CD4-positive, alpha-beta T cell (primary cell): ENCODE data around the gene HEXD. TPM values are rescaled to one million over a fixed set of nuclear protein-coding genes. Genes with fewer than 3 reads are reported as not detected.
"Not testable (repeated sequence)": the region's sequence is repeated elsewhere in the genome, so short reads cannot be mapped to it uniquely, and the experiment has no call there.

Source experiments
- ATAC-seq: fragments of 200-7000 bp; cut with Tn5 transposase; one replicate; pipeline ENCODE4 v1.10.0; 2022; ENCODE audit warnings: mild to moderate bottlenecking; ENCODE audit not compliant: poor library complexity
- CTCF ChIA-PET: fragments of 350-600 bp; sonication (Branson Sonifier 250); formaldehyde crosslinking; loops from one replicate; lab custom pipeline; 2021; ENCODE audit warnings: antibody characterized with exemption, inconsistent platforms; lab: Charles Lee
- POLR2A ChIA-PET: fragments of 350-600 bp; sonication (Branson Sonifier 250); formaldehyde crosslinking; loops from one replicate; lab custom pipeline; 2021; ENCODE audit warnings: antibody characterized with exemption, inconsistent platforms; lab: Charles Lee
- DNase-seq, 14 experiments: peaks; one replicate each; pipeline ENCODE4 v3.0.0-alpha.2; 2013 to 2020; ENCODE audit warnings: mixed read lengths in 2 of 14
- H3K27ac ChIP-seq, 2 donors: one replicate each; pipeline versions ENCODE4 v1.5.1 to v1.7.0; 2013; ENCODE audit warnings: low read length in 2 of 2, low read depth in 1 of 2, mild to moderate bottlenecking in 1 of 2
- H3K27me3 ChIP-seq, 2 experiments: 1 replicate in 1 of 2; 2 replicates in 1 of 2; pipeline versions ENCODE4 v1.6.1 to v1.7.0; 2013; ENCODE audit warnings: low read length in 2 of 2, control low read depth in 1 of 2, mild to moderate bottlenecking in 1 of 2, moderate library complexity in 1 of 2; ENCODE audit not compliant: insufficient read depth in 2 of 2, control insufficient read depth in 1 of 2
- H3K36me3 ChIP-seq: one replicate; pipeline ENCODE4 v1.6.1; 2013; ENCODE audit warnings: low read length, control low read depth; ENCODE audit not compliant: insufficient read depth
- H3K4me1 ChIP-seq: one replicate; pipeline ENCODE4 v1.6.1; 2013; ENCODE audit warnings: low read length, control low read depth; ENCODE audit not compliant: insufficient read depth
- H3K4me3 ChIP-seq: one replicate; pipeline ENCODE4 v1.5.1; 2013; ENCODE audit warnings: mild to moderate bottlenecking, low read length, moderate library complexity
- H3K9me3 ChIP-seq, 2 experiments: 1 replicate in 1 of 2; 2 replicates in 1 of 2; pipeline versions ENCODE4 v1.6.1 to v1.7.0; 2013; ENCODE audit warnings: low read length in 2 of 2, mild to moderate bottlenecking in 2 of 2, control low read depth in 1 of 2, moderate library complexity in 1 of 2; ENCODE audit not compliant: control insufficient read depth in 1 of 2, insufficient read depth in 1 of 2
- H3K27ac Mint-ChIP-seq: one replicate; pipeline ENCODE4 v1.8.0; 2020; ENCODE audit warnings: mixed read lengths
- H3K27me3 Mint-ChIP-seq: one replicate; pipeline ENCODE4 v1.8.0; 2021; ENCODE audit warnings: mixed read lengths
- H3K36me3 Mint-ChIP-seq: one replicate; pipeline ENCODE4 v1.8.0; 2021; ENCODE audit warnings: low read depth, mixed read lengths
- H3K4me1 Mint-ChIP-seq: one replicate; pipeline ENCODE4 v1.8.0; 2021; ENCODE audit warnings: low read depth, mixed read lengths
- H3K4me3 Mint-ChIP-seq: one replicate; pipeline ENCODE4 v1.8.0; 2020; ENCODE audit warnings: mild to moderate bottlenecking, mixed read lengths
- H3K9me3 Mint-ChIP-seq: one replicate; pipeline ENCODE4 v1.8.0; 2020; ENCODE audit warnings: mixed read lengths
- intact Hi-C, 2 experiments: fragments of 100-400 bp; cut with DNase I in 1 of 2; cut with micrococcal nuclease in 1 of 2; formaldehyde crosslinking; loops; one replicate each; pipeline versions ENCODE4 v1.15.1 to v1.9.0; 2023 to 2025; cut with DNase I, micrococcal nuclease
- total RNA-seq, 174 experiments: library from RNA in 2 of 174; stranded (reverse) in 2 of 174; gene quantifications; one replicate each; pipeline ENCODE4 v1.2.3 and lab custom pipeline; 2021 to 2026
- TF ChIP-seq, protein P1 (sequence below): fragments of 200-600 bp; IDR thresholded peaks from one replicate; pipeline ENCODE4 v1.8.0; 2022; ENCODE audit warnings: antibody characterized with exemption, mild to moderate bottlenecking

HEXD gene
- total RNA-seq, 2 experiments from 2014 or later, result 27.8 to 31.2 TPM

DNA sequence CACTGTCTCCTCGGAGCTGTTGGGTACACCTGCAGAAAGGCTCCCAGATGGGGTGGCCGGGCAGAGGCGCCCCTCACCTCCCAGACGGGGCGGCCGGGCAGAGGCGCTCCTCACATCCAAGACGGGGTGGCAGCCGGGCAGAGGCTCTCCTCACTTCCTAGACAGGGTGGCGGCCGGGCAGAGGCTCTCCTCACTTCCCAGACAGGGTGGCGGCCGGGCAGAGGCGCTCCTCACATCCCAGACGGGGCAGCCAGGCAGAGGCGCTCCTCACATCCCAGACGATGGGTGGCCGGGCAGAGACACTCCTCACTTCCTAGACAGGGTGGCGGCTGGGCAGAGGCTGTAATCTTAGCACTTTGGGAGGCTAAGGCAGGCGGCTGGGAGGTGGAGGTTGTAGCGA lies 35.6 kb downstream of the HEXD start:
- H3K9me3 ChIP-seq, H3K27ac Mint-ChIP-seq, H3K4me3 Mint-ChIP-seq, H3K9me3 Mint-ChIP-seq, H3K4me3 ChIP-seq, H3K27me3 Mint-ChIP-seq, H3K27ac ChIP-seq, H3K27me3 ChIP-seq, ATAC-seq, CTCF ChIA-PET, DNase-seq, POLR2A ChIA-PET, H3K36me3 ChIP-seq: not testable (repeated sequence)
- H3K4me1 ChIP-seq, result peaks cover 40% of the 10 kb centered on the region
- Mint-ChIP-seq H3K36me3 (peaks cover 26% of the 10 kb centered on the region), H3K4me1 (peaks cover 48% of the 10 kb centered on the region)
- intact Hi-C loops, result loop anchor here (5.0 kb wide), 2 partner anchors 36 to 194 kb away; partner anchors contain the start of genes HEXD (in 1 of the 2), OGFOD3 (in 1 of the 2) and WDR45B (in 1 of the 2)

GRCh38 chr17:82457073-82457928 lies 39.2 kb downstream of the HEXD start:
- intact Hi-C loops, result loop anchor here in 1 of 2 experiments (5.0 kb wide), 1 partner anchor 585 kb away; the partner anchor contains the start of gene ARHGDIA
- H3K27me3 Mint-ChIP-seq, result no peaks in the 10 kb centered on the region
- H3K4me3 Mint-ChIP-seq, result peak overlapping the region; percentile 85
- TF ChIP-seq, protein P1, sequence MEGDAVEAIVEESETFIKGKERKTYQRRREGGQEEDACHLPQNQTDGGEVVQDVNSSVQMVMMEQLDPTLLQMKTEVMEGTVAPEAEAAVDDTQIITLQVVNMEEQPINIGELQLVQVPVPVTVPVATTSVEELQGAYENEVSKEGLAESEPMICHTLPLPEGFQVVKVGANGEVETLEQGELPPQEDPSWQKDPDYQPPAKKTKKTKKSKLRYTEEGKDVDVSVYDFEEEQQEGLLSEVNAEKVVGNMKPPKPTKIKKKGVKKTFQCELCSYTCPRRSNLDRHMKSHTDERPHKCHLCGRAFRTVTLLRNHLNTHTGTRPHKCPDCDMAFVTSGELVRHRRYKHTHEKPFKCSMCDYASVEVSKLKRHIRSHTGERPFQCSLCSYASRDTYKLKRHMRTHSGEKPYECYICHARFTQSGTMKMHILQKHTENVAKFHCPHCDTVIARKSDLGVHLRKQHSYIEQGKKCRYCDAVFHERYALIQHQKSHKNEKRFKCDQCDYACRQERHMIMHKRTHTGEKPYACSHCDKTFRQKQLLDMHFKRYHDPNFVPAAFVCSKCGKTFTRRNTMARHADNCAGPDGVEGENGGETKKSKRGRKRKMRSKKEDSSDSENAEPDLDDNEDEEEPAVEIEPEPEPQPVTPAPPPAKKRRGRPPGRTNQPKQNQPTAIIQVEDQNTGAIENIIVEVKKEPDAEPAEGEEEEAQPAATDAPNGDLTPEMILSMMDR, result no peak
- peak overlapping the region; percentile 99 for H3K27ac Mint-ChIP-seq
- no peaks in the 10 kb centered on the region for H3K9me3 ChIP-seq
- ChIA-PET POLR2A (interaction anchor here (0.9 to 2.1 kb wide), 8 partner anchors 8 to 163 kb away, joined by 3 to 37 read pairs (median 5); partner anchors contain the start of gene FOXK2), CTCF (no interaction called here)
- H3K36me3 ChIP-seq, result peaks cover 24% of the 10 kb centered on the region
- peaks cover 34% of the 10 kb centered on the region for H3K4me1 ChIP-seq
- DNase-seq (peak in 1 of 14 experiments; percentile 33), ATAC-seq (no peak)
- H3K4me3 ChIP-seq, result peak overlapping the region; percentile 89
- H3K27me3 ChIP-seq, result no peaks in the 10 kb centered on the region
- H3K9me3 Mint-ChIP-seq, result no peaks in the 10 kb centered on the region
- H3K36me3 Mint-ChIP-seq, result peaks cover 34% of the 10 kb centered on the region
- H3K4me1 Mint-ChIP-seq, result peaks cover 36% of the 10 kb centered on the region
- H3K27ac ChIP-seq, result peak overlapping the region; percentile 95 to 99

- CTCF ChIA-PET, result no interaction called here
- H3K4me3 Mint-ChIP-seq, result peak overlapping the region; percentile 85
- H3K36me3 Mint-ChIP-seq, result peaks cover 40% of the 10 kb centered on the region
- Histone ChIP-seq H3K4me3 (peak overlapping the region; percentile 89), H3K27ac (peak overlapping the region; percentile 95 to 99), H3K9me3 (no peaks in the 10 kb centered on the region), H3K36me3 (peaks cover 29% of the 10 kb centered on the region), H3K27me3 (no peaks in the 10 kb centered on the region), H3K4me1 (peaks cover 39% of the 10 kb centered on the region)
- H3K9me3 Mint-ChIP-seq, result no peaks in the 10 kb centered on the region
- ATAC-seq (no peak), DNase-seq (peak in 2 of 14 experiments; percentile 94 to 97)
- H3K4me1 Mint-ChIP-seq, result peaks cover 39% of the 10 kb centered on the region
- peak overlapping the region; percentile 99 for H3K27ac Mint-ChIP-seq
- intact Hi-C loops, result loop anchor here (1.0 to 5.0 kb wide), 5 partner anchors 8 to 586 kb away; partner anchors contain the start of genes CYBC1 (in 2 of the 2), ARHGDIA (in 1 of the 2), FOXK2 (in 1 of the 2) and HEXD (in 1 of the 2)
- TF ChIP-seq, protein P1, result no peak
- POLR2A ChIA-PET, result interaction anchor here (0.9 to 2.1 kb wide), 8 partner anchors 9 to 164 kb away, joined by 3 to 37 read pairs (median 5); partner anchors contain the start of gene FOXK2
- H3K27me3 Mint-ChIP-seq, result no peaks in the 10 kb centered on the region
Observed at GRCh38 chr17:82457929-82458178, 39.7 kb downstream of the HEXD start.
